ENCODE data around the gene VAV2.

Gene VAV2

GRCh38 chr9:133986061-133986460 lies 6.1 kb downstream of the VAV2 start:
- in situ Hi-C loops (cut with MboI; ENCODE audit: low sequenced_read_pairs): loop anchor here (25.0 kb wide), 1 partner anchor 474 kb away; the partner anchor contains the start of gene MYMK

- in situ Hi-C loops (cut with MboI; ENCODE audit: low sequenced_read_pairs): loop anchor here (25.0 kb wide), 1 partner anchor 471 kb away; the partner anchor contains the start of gene MYMK
Observed at GRCh38 chr9:133982971-133983720, 9.0 kb downstream of the VAV2 start.

- in situ Hi-C loops (cut with MboI; ENCODE audit: low sequenced_read_pairs): loop anchor here (25.0 kb wide), 1 partner anchor 470 kb away; the partner anchor contains the start of gene MYMK
Observed at GRCh38 chr9:133981958-133982681, 10.0 kb downstream of the VAV2 start.

GRCh38 chr9:133981589-133981957 lies 10.6 kb downstream of the VAV2 start:
- in situ Hi-C loops (cut with MboI; ENCODE audit: low sequenced_read_pairs): loop anchor here (25.0 kb wide), 1 partner anchor 469 kb away; the partner anchor contains the start of gene MYMK

- in situ Hi-C loops (cut with MboI; ENCODE audit: low sequenced_read_pairs): loop anchor here (25.0 kb wide), 1 partner anchor 469 kb away; the partner anchor contains the start of gene MYMK
Observed at GRCh38 chr9:133980864-133981588, 11.1 kb downstream of the VAV2 start.

- in situ Hi-C loops (cut with MboI; ENCODE audit: low sequenced_read_pairs): loop anchor here (25.0 kb wide), 1 partner anchor 468 kb away; the partner anchor contains the start of gene MYMK
Observed at GRCh38 chr9:133979921-133980863, 11.9 kb downstream of the VAV2 start.

GRCh38 chr9:133979273-133979920 lies 12.7 kb downstream of the VAV2 start:
- in situ Hi-C loops (cut with MboI; ENCODE audit: low sequenced_read_pairs): loop anchor here (25.0 kb wide), 1 partner anchor 467 kb away; the partner anchor contains the start of gene MYMK

GRCh38 chr9:133978899-133979272 lies 13.2 kb downstream of the VAV2 start:
- in situ Hi-C loops (cut with MboI; ENCODE audit: low sequenced_read_pairs): loop anchor here (25.0 kb wide), 1 partner anchor 467 kb away; the partner anchor contains the start of gene MYMK

- in situ Hi-C loops (cut with MboI; ENCODE audit: low sequenced_read_pairs): loop anchor here (25.0 kb wide), 1 partner anchor 466 kb away; the partner anchor contains the start of gene MYMK
Observed at GRCh38 chr9:133978226-133978898, 13.8 kb downstream of the VAV2 start.

GRCh38 chr9:133977421-133978201 lies 14.5 kb downstream of the VAV2 start:
- in situ Hi-C loops (cut with MboI; ENCODE audit: low sequenced_read_pairs): loop anchor here (25.0 kb wide), 1 partner anchor 465 kb away; the partner anchor contains the start of gene MYMK

GRCh38 chr9:133976887-133977286 lies 15.2 kb downstream of the VAV2 start:
- in situ Hi-C loops (cut with MboI; ENCODE audit: low sequenced_read_pairs): loop anchor here (25.0 kb wide), 1 partner anchor 465 kb away; the partner anchor contains the start of gene MYMK

- in situ Hi-C loops (cut with MboI; ENCODE audit: low sequenced_read_pairs): loop anchor here (25.0 kb wide), 1 partner anchor 464 kb away; the partner anchor contains the start of gene MYMK
Observed at GRCh38 chr9:133976191-133976861, 15.8 kb downstream of the VAV2 start.

GRCh38 chr9:133975511-133975910 lies 16.6 kb downstream of the VAV2 start:
- in situ Hi-C loops (cut with MboI; ENCODE audit: low sequenced_read_pairs): loop anchor here (25.0 kb wide), 1 partner anchor 463 kb away; the partner anchor contains the start of gene MYMK

GRCh38 chr9:133974631-133975341 lies 17.3 kb downstream of the VAV2 start:
- in situ Hi-C loops (cut with MboI; ENCODE audit: low sequenced_read_pairs): loop anchor here (25.0 kb wide), 1 partner anchor 462 kb away; the partner anchor contains the start of gene MYMK

- in situ Hi-C loops (cut with MboI; ENCODE audit: low sequenced_read_pairs): no loop called here
Observed at GRCh38 chr9:133973791-133974630, 18.1 kb downstream of the VAV2 start.

Measured in HL-60/S4 treated with phorbol 12-myristate 13-acetate at 8.2 ng/mL for 4 days and 3 days (cell line).